Neural progenitor cell (in vitro differentiated cells): Measurements from ENCODE around the gene CDIP1.

Experiments
- CTCF ChIP-seq: fragments of 200-600 bp; sonication (generic); IDR thresholded peaks from 2 replicates; pipeline ENCODE4 v1.5.1; 2017; ENCODE audit warnings: antibody characterized with exemption, mild to moderate bottlenecking
- EZH2 ChIP-seq: fragments of 200-600 bp; sonication (generic); IDR thresholded peaks from 2 replicates; pipeline ENCODE4 v1.6.1; 2017; ENCODE audit warnings: antibody characterized with exemption, mild to moderate bottlenecking, moderate library complexity
- EZH2phosphoT487 ChIP-seq: fragments of 200-600 bp; sonication (generic); IDR thresholded peaks from 2 replicates; pipeline ENCODE4 v1.6.1; 2017; ENCODE audit warnings: antibody characterized with exemption

GRCh38 chr16:4500272-4500671 lies 38.3 kb downstream of the CDIP1 start:
- TF ChIP-seq CTCF: no peak
- TF ChIP-seq EZH2: no peak
- no peak for TF ChIP-seq EZH2phosphoT487
